Thyroid gland (tissue), 4 donors: ENCODE measurements around the gene UPK3A. TPM values are rescaled to one million over a fixed set of nuclear protein-coding genes. Genes with fewer than 3 reads are reported as not detected.

Experiments used
- DNase-seq, 2 donors: peaks; one replicate each; pipeline ENCODE4 v3.0.0-alpha.2; 2019
- H3K27ac ChIP-seq, 3 donors: fragments of 200-600 bp; sonication (generic); 1 replicate in 2 of 3; 2 replicates in 1 of 3; pipeline ENCODE4 v1.5.1; 2016 to 2019; ENCODE audit warnings: mild to moderate bottlenecking in 1 of 3, moderate library complexity in 1 of 3
- H3K27me3 ChIP-seq: fragments of 200-600 bp; sonication (generic); one replicate; pipeline ENCODE4 v1.5.1; 2019
- H3K36me3 ChIP-seq, 2 donors: fragments of 200-600 bp; sonication (generic); one replicate each; pipeline ENCODE4 v1.5.1; 2016 to 2019
- H3K4me1 ChIP-seq, 2 donors: fragments of 200-600 bp; sonication (generic); one replicate each; pipeline ENCODE4 v1.5.1; 2017 to 2019
- H3K4me3 ChIP-seq, 3 donors: fragments of 200-600 bp; sonication (generic); replicated peaks in 1 of 3; 1 replicate in 2 of 3; 2 replicates in 1 of 3; pipeline ENCODE4 v1.5.1; 2016; ENCODE audit warnings: mild to moderate bottlenecking in 1 of 3
- H3K9me3 ChIP-seq: fragments of 200-600 bp; sonication (generic); one replicate; pipeline ENCODE4 v1.5.1; 2017
- CTCF ChIP-seq, 6 experiments: fragments of 200-600 bp in 3 of 6; fragments of 450-650 bp in 3 of 6; sonication (generic) in 3 of 6; IDR thresholded peaks; one replicate each; pipeline ENCODE4 v1.5.1; 2016 to 2019; ENCODE audit warnings: antibody characterized with exemption in 6 of 6, mild to moderate bottlenecking in 2 of 6, inconsistent platforms in 1 of 6, moderate library complexity in 1 of 6
- POLR2A ChIP-seq, 2 donors: fragments of 450-650 bp; IDR thresholded peaks; one replicate each; pipeline ENCODE4 v1.6.1; 2017; ENCODE audit warnings: antibody characterized with exemption in 2 of 2, mild to moderate bottlenecking in 2 of 2, moderate library complexity in 1 of 2
- WGBS, 2 donors: methylation state at CpG; one replicate each; pipeline ENCODE4 v1.1.5; 2017; 5-methylcytosine and 5-hydroxymethylcytosine counted together
- intact Hi-C: fragments of 100-400 bp; cut with DNase I; formaldehyde crosslinking; loops from one replicate; pipeline ENCODE4 v1.15.1; 2023
- total RNA-seq, 4 donors: library from RNA; depleted of rRNA; stranded (reverse); fragments of >200 nt; gene quantifications; one replicate each; pipeline ENCODE4 v1.2.3, GENCODE V29; 2016

The UPK3A gene
- total RNA-seq, 4 donors from 2014 or later: 2.1 to 3.9 (median 2.6) TPM; not detected in 1

- DNase-seq: peak in 1 of 2 donors; percentile 9
- TF ChIP-seq POLR2A (IDR thresholded peaks at IDR 0.05) (no peak), CTCF (IDR thresholded peaks at IDR 0.05) (no peak)
- Histone ChIP-seq H3K4me3 (peak overlapping the region in 1 of 3 donors; percentile 19), H3K36me3 (no peaks in the 10 kb centered on the region), H3K27ac (peak overlapping the region in 2 of 3 donors; percentile 29 to 51), H3K27me3 (no peaks in the 10 kb centered on the region), H3K4me1 (peaks cover 16 to 38% of the 10 kb centered on the region in 2 donors), H3K9me3 (no peaks in the 10 kb centered on the region)
- intact Hi-C loops: no loop called here
- 54 to 73% methylated on average over 14 to 16 of the region's 16 CpGs for WGBS, 2 donors
These were observed 712 bp downstream of the UPK3A start for GRCh38 chr22:45285263-45286058.

- intact Hi-C loops: no loop called here
These were observed 2.3 kb downstream of the UPK3A start for GRCh38 chr22:45286854-45287551.

GRCh38 chr22:45290410-45290936 is 5.7 kb downstream of the UPK3A start:
- intact Hi-C loops: no loop called here
- H3K27me3 ChIP-seq: no peaks in the 10 kb centered on the region
- TF ChIP-seq POLR2A (IDR thresholded peaks at IDR 0.05): peak in 1 of 2 donors; percentile 42
- no peak for TF ChIP-seq CTCF (IDR thresholded peaks at IDR 0.05)
- H3K4me3 ChIP-seq: no peak overlapping the region
- no peak overlapping the region for H3K27ac ChIP-seq
- no peaks in the 10 kb centered on the region for H3K36me3 ChIP-seq
- peaks cover 0 to 7% of the 10 kb centered on the region in 2 donors for H3K4me1 ChIP-seq
- no peaks in the 10 kb centered on the region for H3K9me3 ChIP-seq
- DNase-seq: peak; percentile 64 to 72
- 38 to 42% methylated on average over 12 to 18 of the region's 18 CpGs for WGBS, 2 donors

More at GRCh38 chr22:45286854-45287551, 2.3 kb downstream of the UPK3A start:
- WGBS, 2 donors: 85 to 88% methylated on average over 9 to 11 of the region's 12 CpGs
- TF ChIP-seq POLR2A (IDR thresholded peaks at IDR 0.05): no peak
- TF ChIP-seq CTCF (IDR thresholded peaks at IDR 0.05): no peak
- Histone ChIP-seq H3K9me3 (no peaks in the 10 kb centered on the region), H3K27ac (no peak overlapping the region), H3K27me3 (no peaks in the 10 kb centered on the region), H3K36me3 (no peaks in the 10 kb centered on the region), H3K4me3 (no peak overlapping the region), H3K4me1 (peaks cover 10 to 26% of the 10 kb centered on the region in 2 donors)
- DNase-seq: no peak

GRCh38 chr22:45291061-45291930 is 6.5 kb downstream of the UPK3A start:
- DNase-seq: no peak
- Histone ChIP-seq H3K4me1 (peaks cover 0 to 5% of the 10 kb centered on the region in 2 donors), H3K4me3 (no peak overlapping the region), H3K9me3 (no peaks in the 10 kb centered on the region), H3K27me3 (no peaks in the 10 kb centered on the region), H3K27ac (no peak overlapping the region), H3K36me3 (no peaks in the 10 kb centered on the region)
- intact Hi-C loops: no loop called here
- 83 to 85% methylated on average over 8 of the region's 8 CpGs for WGBS, 2 donors
- TF ChIP-seq CTCF (IDR thresholded peaks at IDR 0.05): no peak
- TF ChIP-seq POLR2A (IDR thresholded peaks at IDR 0.05): no peak
